DMS53 treated with DMSO at 0.1 percent for 48 hours (cell line): ENCODE data around the gene SCLT1.
"Not testable (repeated sequence)": the region's sequence is repeated elsewhere in the genome, so short reads cannot be mapped to it uniquely, and the experiment has no call there.

Source experiments
- DNase-seq: peaks from one replicate; lab custom pipeline; 2025; ENCODE audit not compliant: unreplicated experiment; lab: John Stamatoyannopoulos, UW

Gene SCLT1

DNA sequence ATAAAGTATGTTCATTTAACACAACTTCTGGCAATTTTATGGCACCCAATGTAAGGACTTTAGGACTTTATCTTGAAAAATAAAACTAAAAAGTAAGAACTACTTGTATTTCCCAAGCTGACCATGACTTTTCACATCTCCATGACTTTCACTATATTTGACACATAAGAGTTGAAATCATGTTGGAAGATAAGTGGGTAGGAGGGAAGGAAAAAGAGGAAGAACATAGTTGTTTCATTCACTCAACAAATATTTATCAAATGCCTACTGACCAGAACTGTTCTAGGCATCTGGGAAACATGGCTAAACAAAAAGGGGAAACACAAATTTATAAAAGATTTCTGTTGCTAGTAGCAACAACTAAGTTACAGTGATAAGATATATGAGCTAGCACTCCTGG lies 16.0 kb downstream of the SCLT1 start:
- no peak for DNase-seq

DNA sequence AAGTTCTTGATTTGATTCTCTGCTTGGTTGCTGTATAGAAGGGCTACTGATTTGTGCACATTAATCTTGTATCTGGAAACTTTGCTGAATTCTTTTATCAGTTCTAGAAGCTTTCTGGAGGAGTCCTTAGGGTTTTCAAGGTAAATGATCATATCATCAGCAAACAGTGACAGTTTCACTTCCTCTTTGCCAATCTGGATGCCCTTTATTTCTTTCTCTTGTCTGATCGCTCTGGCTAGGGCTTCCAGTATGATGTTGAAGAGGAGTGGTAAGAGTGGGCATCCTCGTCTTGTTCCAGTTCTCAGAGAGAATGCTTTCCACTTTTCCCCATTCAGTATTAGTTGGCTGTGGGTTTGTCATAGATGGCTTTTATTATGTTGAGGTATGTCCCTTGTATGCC lies 23.8 kb downstream of the SCLT1 start:
- not testable (repeated sequence) for DNase-seq

GRCh38 chr4:129064717-129065116 lies 28.6 kb downstream of the SCLT1 start:
- no peak for DNase-seq

DNA sequence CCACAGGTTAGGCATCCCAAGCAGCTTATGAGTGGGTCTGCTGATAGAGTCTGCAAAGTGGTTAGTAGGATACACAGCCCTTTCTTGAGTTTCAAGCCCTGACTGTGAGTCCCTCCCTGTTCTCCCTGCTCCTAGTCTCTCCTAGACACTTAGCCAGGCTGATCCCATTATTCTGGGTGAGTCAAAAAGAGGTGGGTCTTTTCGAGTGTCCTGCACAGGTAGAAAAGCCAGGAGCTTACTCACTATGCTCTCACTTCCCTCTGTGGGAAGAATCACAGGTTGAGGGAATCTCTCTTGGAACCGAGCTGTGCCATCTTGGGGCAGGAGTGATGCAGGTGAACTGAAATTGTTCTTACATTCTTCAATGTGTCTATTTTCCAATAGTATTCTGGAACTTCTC lies 29.7 kb downstream of the SCLT1 start:
- DNase-seq, result no peak

GRCh38 chr4:129062580-129062979 lies 30.8 kb downstream of the SCLT1 start:
- no peak for DNase-seq

DNA sequence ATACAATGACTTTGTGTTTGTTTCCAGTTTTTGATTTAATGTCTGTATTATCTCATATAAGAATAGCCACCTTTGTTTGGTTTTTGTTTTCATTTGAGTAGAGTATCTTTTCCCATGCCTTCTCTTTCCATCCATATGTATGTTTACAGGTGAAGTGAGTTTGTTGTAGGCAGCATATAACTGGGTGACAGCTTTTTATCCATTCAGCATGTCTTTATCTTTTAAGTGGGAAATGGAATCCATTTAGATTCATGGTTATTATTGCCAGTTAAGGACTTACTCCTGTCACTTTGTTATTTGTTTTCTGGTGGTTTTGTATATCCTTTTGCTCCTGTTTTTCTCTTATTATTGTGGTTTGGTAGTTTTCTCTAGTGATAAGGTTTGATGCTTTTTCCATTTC lies 34.3 kb downstream of the SCLT1 start:
- no peak for DNase-seq

DNA sequence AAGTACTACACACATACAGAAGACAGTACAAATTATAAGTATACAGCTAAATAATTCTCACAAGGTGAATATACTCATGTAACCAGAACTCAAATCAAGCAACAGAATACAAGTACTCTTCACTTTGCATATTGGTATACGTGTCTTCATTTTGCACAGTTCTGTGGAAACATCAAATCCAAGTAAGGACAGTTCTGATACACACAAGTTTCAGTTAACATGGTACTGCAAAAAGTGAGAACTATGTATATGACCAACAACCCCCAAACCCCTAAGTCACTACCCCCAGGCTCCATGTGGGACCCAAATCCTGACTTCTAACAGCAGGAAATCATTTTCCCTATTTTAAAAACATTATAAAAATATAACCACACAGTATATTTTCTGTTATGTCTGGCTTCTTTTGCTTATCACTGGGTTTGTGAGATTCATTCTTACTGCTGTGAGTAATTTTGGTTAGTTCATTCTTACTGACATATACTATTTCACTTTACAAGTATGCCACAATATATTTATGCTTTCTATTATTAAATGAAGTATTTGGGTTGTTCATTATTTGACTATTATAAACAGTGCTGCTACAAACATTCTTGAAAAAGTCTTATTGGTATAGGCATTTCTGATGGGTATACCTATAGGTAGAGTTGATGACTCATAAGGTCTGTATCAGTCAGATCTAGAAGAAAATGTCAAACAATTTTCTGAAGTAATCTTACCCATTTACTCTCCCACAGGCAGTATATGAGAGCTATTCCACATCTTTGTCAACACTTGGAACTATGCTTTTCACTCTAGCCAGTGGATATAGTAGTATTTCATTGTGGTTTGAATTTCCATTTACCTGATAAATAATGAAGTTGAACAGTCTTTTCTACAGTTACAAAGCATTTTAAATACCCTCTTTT lies 47.0 kb downstream of the SCLT1 start:
- no peak for DNase-seq

- DNase-seq, result no peak
Measured at GRCh38 chr4:129043523-129043922, 49.8 kb downstream of the SCLT1 start.

GRCh38 chr4:129040471-129040870 lies 52.9 kb downstream of the SCLT1 start:
- DNase-seq, result no peak

DNA sequence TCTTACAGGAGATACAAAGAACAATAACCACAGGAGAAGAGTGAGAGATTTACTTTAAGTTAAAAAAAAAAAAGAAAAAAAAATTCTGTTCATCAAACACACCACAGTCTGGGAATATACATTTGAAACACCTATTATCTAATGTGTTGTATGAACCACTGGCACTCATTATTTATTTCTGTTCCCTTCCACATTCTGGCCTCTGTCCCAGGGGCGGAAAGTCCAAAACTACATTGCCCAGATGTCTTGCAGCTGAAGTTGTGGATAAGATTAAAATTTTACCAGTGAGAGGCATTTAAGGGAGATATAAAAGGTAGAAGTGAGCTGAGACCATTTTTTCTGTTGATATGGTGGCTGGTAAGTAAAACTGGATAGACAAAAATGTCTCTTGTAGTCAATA lies 56.2 kb downstream of the SCLT1 start:
- DNase-seq, result no peak

GRCh38 chr4:129014566-129015509 lies 78.5 kb downstream of the SCLT1 start:
- no peak for DNase-seq

GRCh38 chr4:129008096-129008495 lies 85.2 kb downstream of the SCLT1 start:
- no peak for DNase-seq

GRCh38 chr4:128986908-128987307 lies 106.4 kb downstream of the SCLT1 start:
- no peak for DNase-seq

DNA sequence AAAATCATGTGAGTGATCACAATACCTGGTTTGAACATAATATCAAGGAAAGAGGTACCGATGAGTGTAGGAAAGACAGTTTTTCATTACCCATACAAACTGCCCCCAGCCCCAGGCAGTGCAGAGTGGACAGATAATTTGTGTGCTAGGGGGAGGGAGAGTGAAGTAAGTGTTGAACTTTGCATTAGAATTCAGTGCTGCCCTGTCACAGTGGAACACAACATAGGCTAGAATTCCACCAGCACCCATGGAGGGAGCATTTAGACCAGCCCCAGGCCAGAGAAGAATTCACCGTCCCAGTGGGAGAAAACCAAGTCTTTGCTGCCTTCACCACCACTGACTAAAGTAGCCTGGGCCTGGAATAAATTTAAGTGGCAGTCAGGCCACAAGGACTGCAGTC lies 107.3 kb downstream of the SCLT1 start:
- DNase-seq, result no peak

DNA sequence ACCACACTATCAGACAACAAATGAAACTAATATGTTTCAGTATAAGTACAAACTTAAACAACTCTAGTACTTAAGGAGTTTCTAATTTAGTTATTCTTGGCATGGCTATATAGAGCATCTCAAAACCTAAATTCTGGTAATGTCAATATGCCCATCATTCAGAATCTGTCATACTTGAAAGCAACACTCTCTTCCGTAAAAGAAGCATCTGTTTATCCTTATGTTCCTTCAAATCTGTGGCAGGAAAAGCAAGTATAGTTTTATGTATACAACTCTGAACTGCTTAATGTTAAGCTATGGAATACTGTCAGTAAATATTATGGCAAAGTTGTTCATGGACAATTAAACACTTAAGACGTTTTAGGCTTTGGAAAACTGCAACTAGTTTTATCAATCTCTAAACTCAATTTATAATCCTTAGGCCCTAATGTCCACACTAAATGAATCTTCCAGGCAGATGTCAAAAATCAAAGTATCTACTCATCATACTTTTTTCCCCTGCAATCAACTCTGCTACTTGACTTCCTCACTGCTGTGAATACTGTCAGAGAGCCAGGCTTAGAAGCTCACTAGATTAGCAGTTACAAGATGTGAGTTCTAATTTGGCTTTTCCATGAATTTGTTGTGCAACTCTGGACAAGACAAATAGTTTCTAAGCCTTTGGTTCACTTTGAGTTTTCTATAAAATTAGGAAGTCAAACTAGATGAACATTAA lies 109.4 kb downstream of the SCLT1 start:
- no peak for DNase-seq

DNA sequence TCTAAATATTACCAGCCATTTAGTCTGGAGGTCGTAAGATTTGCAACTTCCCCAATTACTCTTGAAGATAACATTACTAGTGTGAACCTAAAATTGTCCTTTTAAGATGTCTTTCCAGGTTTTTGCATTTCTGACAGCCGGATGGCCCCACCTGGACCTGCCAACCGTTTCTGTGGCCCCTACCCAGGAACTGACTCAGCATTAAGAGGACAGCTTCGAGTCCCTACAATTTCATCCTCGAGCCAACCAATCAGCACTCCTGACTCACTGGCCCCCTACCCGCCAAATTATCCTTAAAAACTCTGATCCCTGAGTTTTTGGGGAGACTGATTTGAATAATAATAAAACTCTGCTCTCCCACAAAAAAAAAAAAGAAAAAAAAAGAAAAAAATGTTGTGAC lies 112.0 kb downstream of the SCLT1 start:
- DNase-seq, result no peak

DNA sequence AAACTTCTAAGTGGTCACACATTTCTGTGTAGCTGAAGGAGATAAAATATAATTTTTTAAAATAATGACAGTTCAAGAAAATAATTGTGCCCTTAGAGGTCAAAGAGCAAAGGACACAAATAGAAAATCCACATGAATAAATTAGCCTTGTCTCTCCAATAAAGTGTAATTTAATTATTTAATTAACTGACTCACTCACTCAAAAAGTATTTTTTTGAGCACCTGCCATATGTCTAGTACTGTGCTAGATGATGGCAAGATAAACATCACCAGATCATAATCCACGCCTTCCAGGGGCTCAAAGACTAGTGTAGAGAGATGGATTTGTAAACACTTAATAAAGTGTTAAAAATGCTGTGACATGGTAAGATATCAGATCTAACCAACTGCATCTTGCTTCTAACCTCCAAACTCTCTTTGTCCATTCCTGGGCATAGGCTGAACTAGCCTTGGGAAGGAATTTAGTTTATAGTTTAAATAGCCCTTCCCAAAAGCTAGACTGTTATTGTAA lies 112.5 kb downstream of the SCLT1 start:
- peak; percentile 16 for DNase-seq

DNA sequence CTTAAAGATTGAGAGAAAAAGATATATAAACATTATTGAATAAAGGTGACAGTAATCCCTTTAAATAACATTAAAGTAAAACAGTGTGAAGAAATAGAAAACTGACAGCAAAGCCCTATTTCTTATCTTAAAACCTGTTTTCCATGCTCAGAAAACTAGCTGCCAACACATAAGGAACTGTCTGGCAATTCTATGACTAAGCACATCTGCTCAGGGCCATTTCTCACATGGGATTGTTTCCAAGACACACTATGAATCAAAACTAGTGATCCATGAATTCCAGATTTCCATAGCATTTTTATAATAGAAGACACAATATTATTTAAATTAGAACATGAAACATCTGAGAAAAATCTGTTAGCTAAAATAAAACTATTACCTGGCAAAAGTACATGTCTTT lies 113.4 kb downstream of the SCLT1 start:
- peak; percentile 5 for DNase-seq

- DNase-seq, result no peak
Measured at GRCh38 chr4:128978985-128979384, 114.4 kb downstream of the SCLT1 start.

GRCh38 chr4:128974136-128974581 lies 119.2 kb downstream of the SCLT1 start:
- no peak for DNase-seq

- no peak for DNase-seq
Measured at GRCh38 chr4:128973384-128973783, 120.0 kb downstream of the SCLT1 start.
